Cardiac fibroblast (primary cell): Measurements from ENCODE around the gene PRRG4.

Experiments
- DNase-seq, 2 donors: peaks; one replicate each; pipeline versions ENCODE4 v3.0.0 to v3.0.0-alpha.2; 2010; ENCODE audit warnings: low read depth in 2 of 2
- H3K4me3 ChIP-seq, 2 donors: replicated peaks in 1 of 2; 1 replicate in 1 of 2; 2 replicates in 1 of 2; pipeline ENCODE4 v1.5.1; 2011; ENCODE audit warnings: low read depth in 2 of 2, low read length in 2 of 2, mild to moderate bottlenecking in 2 of 2, moderate library complexity in 1 of 2
- CTCF ChIP-seq: IDR thresholded peaks from one replicate; pipeline ENCODE4 v1.5.1; 2011; ENCODE audit warnings: low read depth, mild to moderate bottlenecking, low read length, inconsistent platforms

The PRRG4 gene

GRCh38 chr11:32905028-32905667, 75.4 kb downstream of the PRRG4 start:
- DNase-seq, result peak; percentile 5 to 25
- no peak overlapping the region for H3K4me3 ChIP-seq
- no peak for TF ChIP-seq CTCF
